Measurements from ENCODE around the gene UGT1A5.
"Not testable (repeated sequence)": the region's sequence is repeated elsewhere in the genome, so short reads cannot be mapped to it uniquely, and the experiment has no call there.

Gene UGT1A5

DNA sequence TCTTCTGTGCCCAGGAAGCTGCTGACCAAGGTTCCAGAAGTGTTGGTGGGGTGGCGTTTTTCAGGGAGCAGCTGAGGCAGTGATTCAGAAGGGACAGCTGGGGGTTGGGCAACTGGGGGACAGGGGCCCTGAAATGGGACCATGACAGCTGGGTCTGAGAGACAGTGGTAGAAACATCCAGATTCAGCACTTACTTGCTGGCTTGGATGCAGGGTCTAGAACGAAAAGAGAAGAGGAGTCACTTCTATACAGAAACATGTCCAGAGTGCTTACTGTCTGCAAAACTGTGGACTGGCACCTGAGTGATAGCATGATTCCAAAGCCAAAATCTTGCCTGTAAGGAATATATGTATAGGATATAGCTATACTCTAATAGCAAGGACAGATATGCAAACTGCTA, 33.1 kb downstream of the UGT1A5 start:
- not testable (repeated sequence) for DNase-seq (ENCODE audit: low read depth in 1 of 2, low spot score in 1 of 2)

DNA sequence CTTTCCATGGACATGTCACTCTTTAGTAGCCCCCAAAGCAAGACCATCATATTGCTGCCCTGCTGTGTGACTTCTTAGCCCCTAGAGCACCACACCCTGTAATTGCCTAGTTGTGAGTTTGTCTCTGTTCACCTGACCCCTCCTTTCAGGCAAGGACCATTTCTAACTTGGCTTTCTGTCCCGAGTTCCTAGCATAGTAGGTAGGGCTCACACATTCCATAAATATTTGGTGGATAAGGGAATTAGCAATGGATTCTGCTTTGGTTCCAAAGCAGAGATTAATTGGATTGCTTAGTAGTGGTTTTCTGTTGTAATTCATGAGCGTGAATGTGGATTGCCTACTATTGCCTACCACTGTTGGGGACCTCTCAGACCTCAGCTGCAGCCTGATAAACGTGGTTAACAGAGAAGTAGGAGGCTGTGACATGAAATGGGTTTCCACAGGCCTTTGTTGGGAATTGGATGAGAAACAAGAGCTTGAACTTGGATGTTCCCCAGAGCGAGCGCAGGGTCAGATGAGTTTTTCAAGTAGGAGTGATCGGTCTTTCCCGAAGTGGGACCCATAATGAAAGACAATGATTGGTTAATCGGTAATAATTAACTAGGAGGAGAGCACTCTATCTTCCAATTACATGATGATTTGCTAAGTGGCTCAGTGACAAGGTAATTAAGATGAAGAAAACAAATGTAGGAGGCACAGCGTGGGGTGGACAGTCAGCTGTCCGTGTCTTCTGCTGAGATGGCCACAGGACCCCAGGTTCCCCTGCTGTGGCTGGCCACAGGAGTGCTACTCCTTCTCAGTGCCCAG, 34.0 kb downstream of the UGT1A5 start:
- DNase-seq (ENCODE audit: low read depth in 1 of 2, low spot score in 1 of 2): no peak

DNA sequence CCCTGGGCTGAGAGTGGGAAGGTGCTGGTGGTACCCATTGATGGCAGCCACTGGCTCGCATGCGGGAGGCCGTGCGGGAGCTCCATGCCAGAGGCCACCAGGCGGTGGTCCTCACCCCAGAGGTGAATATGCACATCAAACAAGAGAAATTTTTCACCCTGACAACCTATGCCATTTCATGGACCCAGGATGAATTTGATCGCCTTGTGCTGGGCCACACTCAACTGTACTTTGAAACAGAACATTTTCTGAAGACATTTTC, 34.5 kb downstream of the UGT1A5 start:
- DNase-seq (ENCODE audit: low read depth in 1 of 2, low spot score in 1 of 2): no peak

DNA sequence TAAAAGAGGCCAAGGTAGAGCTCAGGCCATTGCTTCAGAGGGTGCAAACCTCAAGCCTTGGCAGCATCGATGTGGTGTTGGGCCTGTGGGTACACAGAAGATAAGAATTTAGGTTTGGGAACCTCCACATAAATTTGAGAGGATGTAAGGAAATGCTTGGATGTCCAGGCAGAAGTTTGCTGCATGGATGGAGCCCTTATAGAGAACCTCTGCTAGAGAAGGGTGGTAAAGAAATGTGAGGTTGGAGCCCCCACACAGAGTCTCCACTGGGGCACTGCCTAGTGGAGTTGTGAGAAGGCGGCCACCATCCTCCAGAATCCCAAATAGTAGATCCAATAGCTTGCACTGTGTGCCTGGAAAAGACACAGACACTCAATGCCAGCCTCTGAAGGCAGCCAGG, 38.0 kb downstream of the UGT1A5 start:
- not testable (repeated sequence) for DNase-seq (ENCODE audit: low read depth in 1 of 2, low spot score in 1 of 2)

DNA sequence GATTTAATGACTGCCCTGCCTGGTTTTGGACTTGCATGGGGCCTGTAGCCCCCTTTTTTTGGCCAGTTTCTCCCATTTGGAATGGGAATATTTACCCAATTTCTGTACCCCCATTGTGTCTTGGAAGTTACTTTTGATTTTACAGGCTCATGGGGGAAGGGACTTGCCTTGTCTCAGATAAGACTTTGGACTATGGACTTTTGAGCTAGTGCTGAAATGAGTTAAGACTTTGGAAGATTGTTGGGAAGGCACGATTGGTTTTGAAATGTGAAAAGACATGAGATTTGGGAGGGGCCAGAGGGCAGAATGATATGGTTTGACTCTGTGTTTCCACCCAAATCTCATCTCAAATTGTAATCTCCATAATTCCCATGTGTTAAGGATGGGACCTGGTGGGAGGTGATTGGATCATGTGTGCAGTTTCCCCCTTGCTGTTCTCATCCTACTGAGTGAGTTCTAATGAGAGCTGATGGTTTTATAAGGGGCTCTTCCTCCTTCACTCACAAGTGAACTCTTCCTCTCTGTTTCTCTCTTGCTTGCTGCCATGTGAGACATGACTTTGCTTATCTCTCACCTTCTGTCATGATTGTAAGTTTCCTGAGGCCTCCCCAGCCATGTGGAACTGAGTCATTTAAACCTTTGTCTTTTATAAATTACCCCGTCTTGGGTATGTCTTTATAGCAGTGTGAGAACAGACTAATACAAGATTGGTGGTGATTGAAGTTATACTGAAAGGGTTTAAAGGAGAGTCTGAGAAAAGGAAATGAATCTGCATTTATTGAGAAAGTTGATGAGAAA, 38.7 kb downstream of the UGT1A5 start:
- DNase-seq (ENCODE audit: low read depth in 1 of 2, low spot score in 1 of 2): not testable (repeated sequence)

DNA sequence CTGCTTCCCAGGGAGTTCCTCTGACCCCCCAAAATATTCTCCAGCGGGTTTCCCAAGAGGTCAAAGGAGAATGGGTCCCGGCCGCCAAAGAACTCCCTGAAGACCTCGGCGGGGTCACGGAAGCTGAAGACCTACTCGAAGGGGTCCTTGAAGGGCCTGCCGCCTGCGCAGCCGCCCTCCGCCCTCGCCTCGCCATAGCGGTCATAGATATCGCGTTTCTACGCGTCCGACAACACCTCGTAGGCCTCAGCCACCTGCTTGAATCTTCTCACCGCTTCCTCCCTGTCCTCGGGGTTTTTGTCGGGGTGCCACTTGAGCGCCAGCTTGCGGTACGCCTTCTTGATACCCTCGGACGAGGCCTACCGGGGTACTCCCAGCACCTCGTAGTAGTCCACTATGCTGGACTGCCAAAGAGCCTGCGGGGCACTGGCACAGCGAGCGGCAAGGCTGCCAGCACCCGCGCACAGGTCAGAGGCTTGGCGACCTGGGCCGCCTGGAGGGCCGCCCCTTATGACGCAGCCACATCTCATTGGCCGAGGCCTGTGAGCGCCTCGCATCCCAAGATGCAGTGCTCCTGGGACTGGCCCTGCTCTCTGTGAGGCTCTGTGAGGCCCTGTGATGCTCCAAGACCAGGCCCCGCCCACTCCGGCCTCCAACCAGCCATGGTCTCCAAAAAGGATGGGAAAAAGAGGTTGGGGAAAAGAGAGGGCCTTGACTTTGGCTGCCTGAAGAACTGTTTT, 42.3 kb downstream of the UGT1A5 start:
- DNase-seq (ENCODE audit: low read depth in 1 of 2, low spot score in 1 of 2): no peak

DNA sequence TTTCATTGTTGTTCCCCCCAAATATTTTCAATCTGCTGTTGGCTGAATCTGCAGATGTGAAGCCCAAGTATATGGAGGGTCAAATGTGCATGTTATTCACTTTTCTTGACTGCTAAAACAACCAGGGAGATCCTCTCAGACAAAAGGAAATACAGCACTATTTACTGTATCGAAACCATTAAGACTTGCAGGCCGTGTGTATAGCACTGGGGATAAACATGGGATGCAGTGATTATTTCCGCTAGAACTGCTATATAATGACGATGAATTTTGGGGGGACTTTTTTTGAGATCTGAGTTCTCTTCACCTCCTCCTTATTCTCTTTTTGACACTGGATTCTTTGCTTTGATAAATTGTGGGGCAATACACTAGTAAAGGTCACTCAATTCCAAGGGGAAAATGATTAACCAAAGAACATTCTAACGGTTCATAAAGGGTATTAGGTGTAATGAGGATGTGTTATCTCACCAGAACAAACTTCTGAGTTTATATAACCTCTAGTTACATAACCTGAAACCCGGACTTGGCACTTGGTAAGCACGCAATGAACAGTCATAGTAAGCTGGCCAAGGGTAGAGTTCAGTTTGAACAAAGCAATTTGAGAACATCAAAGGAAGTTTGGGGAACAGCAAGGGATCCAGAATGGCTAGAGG, 43.8 kb downstream of the UGT1A5 start:
- no peak for DNase-seq (ENCODE audit: low read depth in 1 of 2, low spot score in 1 of 2)

DNA sequence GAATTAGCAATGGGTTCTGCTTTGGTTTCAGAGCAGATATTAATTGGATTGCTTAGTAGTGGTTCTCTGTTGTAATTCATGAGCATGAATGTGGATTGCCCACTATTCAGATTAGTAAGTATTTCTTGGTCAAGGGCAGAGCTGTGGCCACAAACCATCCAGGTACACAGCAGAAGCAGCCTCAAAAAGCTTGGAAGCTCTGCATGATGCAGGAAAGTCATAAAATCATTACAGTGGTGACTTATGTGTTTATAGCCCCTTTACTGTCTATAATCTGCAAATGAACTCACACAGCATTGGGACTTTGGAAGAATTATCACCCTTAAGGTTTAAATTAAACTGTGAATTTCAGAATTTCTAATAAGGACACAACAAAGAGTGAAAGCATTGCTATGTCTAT, 45.4 kb downstream of the UGT1A5 start:
- DNase-seq (ENCODE audit: low read depth in 1 of 2, low spot score in 1 of 2): no peak

DNA sequence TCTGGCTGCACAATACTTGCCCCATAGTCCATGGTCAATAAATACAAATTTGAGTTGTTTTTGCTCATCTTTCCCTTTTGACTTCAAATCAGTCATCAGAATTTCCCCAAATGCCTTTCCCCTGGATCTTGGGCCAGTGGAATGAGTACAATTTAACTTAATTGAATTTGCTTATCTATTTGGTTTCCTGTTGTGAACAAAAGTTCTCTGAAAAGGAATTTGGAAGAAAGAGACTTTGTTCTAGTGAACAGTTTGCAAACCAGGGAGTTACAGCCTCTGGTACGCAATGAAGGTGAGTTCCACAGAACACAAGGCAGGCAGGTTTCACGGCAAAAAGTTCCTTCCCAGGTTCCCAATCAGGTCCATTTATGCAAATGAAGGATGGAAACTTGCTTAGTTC, 46.1 kb downstream of the UGT1A5 start:
- DNase-seq (ENCODE audit: low read depth in 1 of 2, low spot score in 1 of 2): no peak

DNA sequence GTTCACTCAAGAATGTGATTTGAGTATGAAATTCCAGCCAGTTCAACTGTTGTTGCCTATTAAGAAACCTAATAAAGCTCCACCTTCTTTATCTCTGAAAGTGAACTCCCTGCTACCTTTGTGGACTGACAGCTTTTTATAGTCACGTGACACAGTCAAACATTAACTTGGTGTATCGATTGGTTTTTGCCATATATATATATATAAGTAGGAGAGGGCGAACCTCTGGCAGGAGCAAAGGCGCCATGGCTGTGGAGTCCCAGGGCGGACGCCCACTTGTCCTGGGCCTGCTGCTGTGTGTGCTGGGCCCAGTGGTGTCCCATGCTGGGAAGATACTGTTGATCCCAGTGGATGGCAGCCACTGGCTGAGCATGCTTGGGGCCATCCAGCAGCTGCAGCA, 47.3 kb downstream of the UGT1A5 start, which contains the start of gene UGT1A1:
TSS of gene UGT1A1 (plus strand) at position 228 of the 400 bp plus-strand sequence. CDS start at position 246, 18 bp downstream.
- no peak for DNase-seq (ENCODE audit: low read depth in 1 of 2, low spot score in 1 of 2)

DNA sequence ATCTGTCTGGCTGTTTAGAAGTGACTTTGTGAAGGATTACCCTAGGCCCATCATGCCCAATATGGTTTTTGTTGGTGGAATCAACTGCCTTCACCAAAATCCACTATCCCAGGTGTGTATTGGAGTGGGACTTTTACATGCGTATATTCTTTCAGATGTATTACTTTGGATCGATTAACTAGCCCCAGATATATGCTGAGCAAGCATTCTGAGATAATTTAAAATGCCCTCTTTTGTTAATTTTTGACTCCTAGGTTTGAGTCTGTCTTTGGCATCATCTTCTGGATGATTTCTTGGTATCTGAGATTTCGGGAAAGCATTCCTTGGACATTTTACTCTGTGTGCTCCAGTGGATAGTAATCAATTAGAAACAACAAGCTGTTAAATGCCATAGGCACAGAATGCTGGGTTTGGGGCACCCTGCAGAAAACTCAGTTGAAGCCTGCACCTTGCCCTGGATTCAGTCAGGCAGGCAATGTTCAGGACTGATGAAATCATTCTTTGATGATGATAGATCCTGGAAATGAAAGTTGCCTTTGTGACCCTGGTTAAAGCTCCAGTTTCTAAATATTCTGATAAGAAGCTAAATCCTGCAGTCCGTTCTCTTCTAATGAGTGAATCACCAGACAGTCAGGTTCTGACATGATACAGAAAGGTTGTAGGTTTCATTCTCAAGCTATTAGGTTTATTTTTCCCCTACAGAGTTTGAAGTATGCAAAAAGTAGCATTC, 48.5 kb downstream of the UGT1A5 start:
- DNase-seq (ENCODE audit: low read depth in 1 of 2, low spot score in 1 of 2): no peak

DNA sequence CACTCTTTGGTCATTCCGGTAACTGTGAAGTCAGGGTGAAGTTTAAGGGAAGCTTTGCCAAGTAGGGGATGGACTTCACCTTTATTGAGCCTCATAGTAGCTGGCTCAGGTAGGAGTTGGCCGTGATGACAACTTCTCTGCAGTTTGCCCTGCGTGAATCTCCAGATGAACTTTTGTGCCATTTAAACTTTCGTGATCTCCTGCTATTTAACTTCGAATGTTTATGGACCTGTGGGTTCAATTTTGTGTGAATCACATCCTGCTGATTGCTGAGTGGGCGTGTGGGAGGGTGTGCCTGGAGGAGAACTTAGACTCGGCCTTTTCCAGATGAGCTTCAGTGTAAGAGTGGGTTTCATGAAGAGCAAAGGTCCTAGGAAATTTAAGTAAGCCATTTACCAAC, 51.6 kb downstream of the UGT1A5 start:
- DNase-seq (ENCODE audit: low read depth in 1 of 2, low spot score in 1 of 2): no peak

DNA sequence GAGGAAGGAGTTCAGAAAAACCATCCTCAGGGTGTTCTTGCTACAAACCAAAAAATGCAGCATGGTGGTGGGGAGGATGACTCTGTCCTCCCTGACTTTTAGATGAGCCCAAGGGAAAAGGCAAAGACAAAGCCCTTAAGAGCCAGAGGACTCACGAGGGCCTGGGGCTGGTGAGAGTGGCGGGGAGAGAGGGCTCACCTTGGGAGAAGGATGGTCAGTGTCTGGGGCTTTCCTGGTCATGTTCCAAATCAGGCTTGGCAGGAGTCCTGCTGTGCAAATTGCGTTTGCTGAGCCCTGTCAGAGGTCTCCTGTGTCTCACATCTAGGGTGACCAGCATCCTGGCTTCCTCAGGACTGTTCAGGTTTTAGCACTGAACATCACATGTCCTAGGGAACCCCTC, 52.1 kb downstream of the UGT1A5 start:
- DNase-seq (ENCODE audit: low read depth in 1 of 2, low spot score in 1 of 2): no peak

DNA sequence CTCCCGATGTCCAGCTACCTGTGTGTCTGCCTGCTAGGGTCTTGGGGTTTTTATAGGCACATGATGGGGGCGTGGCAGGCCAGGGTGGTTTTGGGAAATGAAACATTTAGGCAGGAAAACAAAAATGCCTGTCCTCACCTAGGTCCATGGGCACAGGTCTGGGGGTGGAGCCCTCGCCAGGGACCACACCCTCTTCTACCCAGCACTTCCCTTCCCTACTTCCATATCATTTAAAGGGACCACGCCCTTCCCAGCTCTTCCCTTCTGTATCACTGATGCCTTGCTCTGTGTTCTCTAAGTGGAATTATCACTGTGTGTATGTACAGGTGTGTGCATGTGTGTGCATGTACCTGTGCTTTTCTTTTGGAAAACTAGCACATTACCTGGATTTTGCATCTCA, 53.7 kb downstream of the UGT1A5 start:
- DNase-seq (ENCODE audit: low read depth in 1 of 2, low spot score in 1 of 2): no peak

DNA sequence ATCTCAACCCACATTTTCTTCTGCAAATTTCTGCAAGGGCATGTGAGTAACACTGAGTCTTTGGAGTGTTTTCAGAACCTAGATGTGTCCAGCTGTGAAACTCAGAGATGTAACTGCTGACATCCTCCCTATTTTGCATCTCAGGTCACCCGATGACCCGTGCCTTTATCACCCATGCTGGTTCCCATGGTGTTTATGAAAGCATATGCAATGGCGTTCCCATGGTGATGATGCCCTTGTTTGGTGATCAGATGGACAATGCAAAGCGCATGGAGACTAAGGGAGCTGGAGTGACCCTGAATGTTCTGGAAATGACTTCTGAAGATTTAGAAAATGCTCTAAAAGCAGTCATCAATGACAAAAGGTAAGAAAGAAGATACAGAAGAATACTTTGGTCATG, 55.4 kb downstream of the UGT1A5 start:
- DNase-seq (ENCODE audit: low read depth in 1 of 2, low spot score in 1 of 2): no peak

DNA sequence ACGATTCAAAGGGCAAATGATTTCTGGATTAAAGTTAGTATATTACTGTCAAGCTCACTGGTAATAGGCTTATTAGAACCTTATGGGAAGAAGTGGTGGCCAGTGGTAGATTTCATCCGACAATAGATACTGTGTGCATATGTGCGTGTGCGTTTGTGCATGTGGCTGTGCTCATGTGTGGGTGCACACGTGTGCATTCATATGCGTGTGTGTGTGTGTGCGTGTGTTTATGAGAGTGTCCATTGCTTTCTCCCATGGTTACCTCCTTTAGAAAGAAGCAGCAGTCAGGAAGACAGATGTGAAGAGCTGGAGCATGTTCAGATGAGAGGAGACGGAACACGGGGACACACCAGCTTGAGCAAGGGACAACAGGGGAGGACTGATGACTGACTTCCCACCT, 56.6 kb downstream of the UGT1A5 start:
- no peak for DNase-seq (ENCODE audit: low read depth in 1 of 2, low spot score in 1 of 2)

DNA sequence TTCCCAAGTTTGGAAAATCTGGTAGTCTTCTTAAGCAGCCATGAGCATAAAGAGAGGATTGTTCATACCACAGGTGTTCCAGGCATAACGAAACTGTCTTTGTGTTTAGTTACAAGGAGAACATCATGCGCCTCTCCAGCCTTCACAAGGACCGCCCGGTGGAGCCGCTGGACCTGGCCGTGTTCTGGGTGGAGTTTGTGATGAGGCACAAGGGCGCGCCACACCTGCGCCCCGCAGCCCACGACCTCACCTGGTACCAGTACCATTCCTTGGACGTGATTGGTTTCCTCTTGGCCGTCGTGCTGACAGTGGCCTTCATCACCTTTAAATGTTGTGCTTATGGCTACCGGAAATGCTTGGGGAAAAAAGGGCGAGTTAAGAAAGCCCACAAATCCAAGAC, 59.4 kb downstream of the UGT1A5 start:
- DNase-seq (ENCODE audit: low read depth in 1 of 2, low spot score in 1 of 2): no peak

DNA sequence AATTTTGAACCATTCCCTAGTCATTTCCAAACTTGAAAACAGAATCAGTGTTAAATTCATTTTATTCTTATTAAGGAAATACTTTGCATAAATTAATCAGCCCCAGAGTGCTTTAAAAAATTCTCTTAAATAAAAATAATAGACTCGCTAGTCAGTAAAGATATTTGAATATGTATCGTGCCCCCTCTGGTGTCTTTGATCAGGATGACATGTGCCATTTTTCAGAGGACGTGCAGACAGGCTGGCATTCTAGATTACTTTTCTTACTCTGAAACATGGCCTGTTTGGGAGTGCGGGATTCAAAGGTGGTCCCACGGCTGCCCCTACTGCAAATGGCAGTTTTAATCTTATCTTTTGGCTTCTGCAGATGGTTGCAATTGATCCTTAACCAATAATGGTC, 59.9 kb downstream of the UGT1A5 start:
- DNase-seq (ENCODE audit: low read depth in 1 of 2, low spot score in 1 of 2): no peak

DNA sequence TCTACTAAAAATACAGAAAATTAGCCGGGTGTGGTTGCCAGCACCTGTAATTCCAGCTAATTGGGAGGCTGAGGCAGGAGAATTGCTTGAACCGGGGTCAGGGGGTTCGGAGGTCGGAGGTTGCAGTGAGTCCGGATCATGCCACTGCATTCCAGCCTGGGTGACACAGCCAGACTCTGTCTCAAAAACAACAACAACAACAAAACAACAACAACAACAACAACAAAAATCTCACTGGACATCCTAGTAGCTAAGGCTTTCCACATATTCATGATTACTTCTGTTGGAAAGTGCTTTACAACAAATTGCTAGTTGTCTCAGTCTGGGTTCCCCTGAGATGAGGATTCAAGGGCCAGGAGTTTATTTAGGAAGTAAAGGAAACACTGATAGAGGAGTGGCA, 61.1 kb downstream of the UGT1A5 start:
- DNase-seq (ENCODE audit: low read depth in 1 of 2, low spot score in 1 of 2): no peak

DNA sequence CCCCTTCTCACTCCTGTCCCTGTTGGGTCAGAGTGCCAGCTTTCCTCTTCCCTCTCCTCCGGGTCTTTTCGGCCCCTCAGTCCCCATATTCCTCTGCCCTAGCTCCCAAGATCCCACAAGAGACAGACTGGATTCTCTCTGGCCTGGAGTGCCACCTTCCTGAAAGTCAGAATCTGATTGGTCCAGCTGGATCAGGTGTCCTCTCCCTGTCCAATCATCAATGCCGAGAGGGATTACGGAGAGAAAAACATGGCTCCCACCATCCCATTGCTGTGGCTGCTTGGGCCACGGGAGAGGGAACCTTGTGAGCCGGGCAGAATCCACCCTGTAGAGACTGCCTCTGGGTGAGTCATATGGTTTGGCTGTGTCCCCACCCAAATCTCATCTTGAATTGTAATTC, 62.7 kb downstream of the UGT1A5 start:
- no peak for DNase-seq (ENCODE audit: low read depth in 1 of 2, low spot score in 1 of 2)

DNA sequence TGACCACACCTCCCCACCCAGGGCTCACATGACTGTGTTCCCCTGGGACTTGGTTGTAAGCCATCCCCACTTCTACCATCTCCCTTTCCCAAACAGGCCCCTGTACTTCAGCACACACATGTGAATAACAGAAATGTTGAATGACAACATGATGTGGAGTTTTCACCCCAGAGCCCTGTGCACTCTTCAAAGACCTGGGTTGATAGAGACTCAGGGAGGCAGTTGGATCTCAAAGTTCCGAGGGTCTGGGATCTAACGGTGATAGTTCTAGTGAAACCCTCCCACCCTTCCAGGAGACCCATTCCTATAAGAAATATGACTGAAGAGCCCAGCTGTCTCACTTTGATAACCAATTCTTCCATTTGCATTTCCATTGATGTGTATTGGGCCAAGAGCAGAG, 65.3 kb downstream of the UGT1A5 start, which contains the start of gene MROH2A:
TSS of gene MROH2A (plus strand) at position 301 of the 400 bp plus-strand sequence. CDS start 1,029 bp downstream, outside the sequence.
- DNase-seq (ENCODE audit: low read depth in 1 of 2, low spot score in 1 of 2): no peak
